ENCODE results near the gene U2AF2. TPM values are rescaled to one million over a fixed set of nuclear protein-coding genes. Genes with fewer than 3 reads are reported as not detected.

Gene U2AF2
- polyA plus RNA-seq, 1 donor from 2014 or later: 129 TPM

- peaks cover 4% of the 10 kb centered on the region for H4K20me1 ChIP-seq (ENCODE audit: insufficient read depth)
- no peaks in the 10 kb centered on the region for H3F3A ChIP-seq (ENCODE audit: insufficient read depth, low read length, poor library complexity, severe bottlenecking)
- no peak overlapping the region for H3K9ac ChIP-seq (ENCODE audit: low read length)
- H3K27ac ChIP-seq (ENCODE audit: low read length): no peak overlapping the region
- no peaks in the 10 kb centered on the region for H3K9me3 ChIP-seq (ENCODE audit: low read length)
- TF ChIP-seq TAF1 (IDR thresholded peaks at IDR 0.05; ENCODE audit: low read depth) (no peak), SMC3 (conservative IDR thresholded peaks at IDR 0.05; ENCODE audit: poor library complexity) (no peak), RAD21 (conservative IDR thresholded peaks at IDR 0.05) (no peak), CTCF (IDR thresholded peaks at IDR 0.05; ENCODE audit: poor library complexity, severe bottlenecking) (no peak), REST (IDR thresholded peaks at IDR 0.05; ENCODE audit: borderline replicate concordance) (no peak), POLR2AphosphoS5 (IDR thresholded peaks at IDR 0.05) (no peak), EZH2 (IDR thresholded peaks at IDR 0.05; ENCODE audit: borderline replicate concordance, insufficient read depth, low read length, poor library complexity, severe bottlenecking) (no peak), MXI1 (conservative IDR thresholded peaks at IDR 0.05; ENCODE audit: poor library complexity, severe bottlenecking) (no peak), EP300 (conservative IDR thresholded peaks at IDR 0.05; ENCODE audit: poor library complexity, severe bottlenecking) (no peak)
- no peaks in the 10 kb centered on the region for H3K9me2 ChIP-seq (ENCODE audit: insufficient read depth, low read length)
- H3K36me3 ChIP-seq (ENCODE audit: insufficient read depth, low read length): no peaks in the 10 kb centered on the region
- no peak overlapping the region for H3K4me3 ChIP-seq (ENCODE audit: low read length)
- H3K27me3 ChIP-seq (ENCODE audit: insufficient read depth, low read depth, low read length): no peaks in the 10 kb centered on the region
- no peak overlapping the region for H2AFZ ChIP-seq (ENCODE audit: low read depth, low read length)
- H3K79me2 ChIP-seq (replicated peaks; ENCODE audit: insufficient read depth, low read length): peaks cover 48% of the 10 kb centered on the region
- H3K4me2 ChIP-seq (ENCODE audit: low read length): no peak overlapping the region
Measured at GRCh38 chr19:55673465-55673864, 18.6 kb downstream of the U2AF2 start.

GRCh38 chr19:55673889-55674288 lies 19.1 kb downstream of the U2AF2 start:
- no peaks in the 10 kb centered on the region for H3K27me3 ChIP-seq (ENCODE audit: insufficient read depth, low read depth, low read length)
- H3K4me2 ChIP-seq (ENCODE audit: low read length): no peak overlapping the region
- H4K20me1 ChIP-seq (ENCODE audit: insufficient read depth): peaks cover 4% of the 10 kb centered on the region
- H3K36me3 ChIP-seq (ENCODE audit: insufficient read depth, low read length): no peaks in the 10 kb centered on the region
- no peak overlapping the region for H3K9ac ChIP-seq (ENCODE audit: low read length)
- no peaks in the 10 kb centered on the region for H3K9me3 ChIP-seq (ENCODE audit: low read length)
- H3K79me2 ChIP-seq (replicated peaks; ENCODE audit: insufficient read depth, low read length): peaks cover 51% of the 10 kb centered on the region
- no peak overlapping the region for H3K27ac ChIP-seq (ENCODE audit: low read length)
- no peak overlapping the region for H3K4me3 ChIP-seq (ENCODE audit: low read length)
- H3K9me2 ChIP-seq (ENCODE audit: insufficient read depth, low read length): no peaks in the 10 kb centered on the region
- TF ChIP-seq CTCF (IDR thresholded peaks at IDR 0.05; ENCODE audit: poor library complexity, severe bottlenecking) (no peak), EP300 (conservative IDR thresholded peaks at IDR 0.05; ENCODE audit: poor library complexity, severe bottlenecking) (no peak), MXI1 (conservative IDR thresholded peaks at IDR 0.05; ENCODE audit: poor library complexity, severe bottlenecking) (no peak), POLR2AphosphoS5 (IDR thresholded peaks at IDR 0.05) (no peak), RAD21 (conservative IDR thresholded peaks at IDR 0.05) (no peak), REST (IDR thresholded peaks at IDR 0.05; ENCODE audit: borderline replicate concordance) (no peak), TAF1 (IDR thresholded peaks at IDR 0.05; ENCODE audit: low read depth) (no peak), SMC3 (conservative IDR thresholded peaks at IDR 0.05; ENCODE audit: poor library complexity) (no peak), EZH2 (IDR thresholded peaks at IDR 0.05; ENCODE audit: borderline replicate concordance, insufficient read depth, low read length, poor library complexity, severe bottlenecking) (no peak)
- no peak overlapping the region for H2AFZ ChIP-seq (ENCODE audit: low read depth, low read length)
- no peaks in the 10 kb centered on the region for H3F3A ChIP-seq (ENCODE audit: insufficient read depth, low read length, poor library complexity, severe bottlenecking)

Measured in neural cell (in vitro differentiated cells).